Measurements from ENCODE around the gene SPATA20. TPM values are rescaled to one million over a fixed set of nuclear protein-coding genes. Genes with fewer than 3 reads are reported as not detected.

The SPATA20 gene
- total and polyA plus RNA-seq, 2 donors (not counting 3 experiments of a cell fraction or from before 2014, with no cell fraction given), result 42.3 to 51.5 TPM

- no peak for FAIRE-seq
- dilution Hi-C loops (cut with MboI; ENCODE audit: extremely low pct_ligation_motif_present, low sequenced_read_pairs), result no loop called here
These were observed 47.3 kb downstream of the SPATA20 start for GRCh38 chr17:50594128-50594823.

More at GRCh38 chr17:50594128-50594823, 47.3 kb downstream of the SPATA20 start:
- Histone ChIP-seq H2AFZ (ENCODE audit: low read depth, low read length) (no peak overlapping the region), H3K4me3 (replicated peaks in 1 of 3; ENCODE audit: insufficient read depth in 1 of 3, low read depth in 1 of 3, low read length in 3 of 3) (no peak overlapping the region), H3K4me1 (ENCODE audit: control insufficient read depth, extremely low read depth, insufficient read depth, low read length) (no peaks in the 10 kb centered on the region), H3K9ac (replicated peaks; ENCODE audit: extremely low read depth, insufficient read depth, low read length) (no peak overlapping the region), H3K79me2 (ENCODE audit: control insufficient read depth, insufficient read depth, low read length) (no peaks in the 10 kb centered on the region), H3K4me2 (ENCODE audit: insufficient read depth, low read length) (no peak overlapping the region), H4K20me1 (replicated peaks; ENCODE audit: control insufficient read depth, extremely low read depth, insufficient read depth, low read length) (no peaks in the 10 kb centered on the region), H3K9me1 (replicated peaks; ENCODE audit: control insufficient read depth, extremely low read depth, insufficient read depth, low read length) (no peaks in the 10 kb centered on the region), H3K27me3 (ENCODE audit: control insufficient read depth in 2 of 2, insufficient read depth in 2 of 2, low read length in 2 of 2) (no peaks in the 10 kb centered on the region), H3K9me3 (replicated peaks; ENCODE audit: control insufficient read depth, insufficient read depth, low read length) (no peaks in the 10 kb centered on the region), H3K36me3 (ENCODE audit: control insufficient read depth in 2 of 2, extremely low read depth in 1 of 2, insufficient read depth in 2 of 2, low read length in 2 of 2) (no peaks in the 10 kb centered on the region), H3K27ac (ENCODE audit: insufficient read depth, low read depth, low read length) (no peak overlapping the region)
- BruUV-seq (replicated peaks), result no TSS peak
- intact Hi-C loops (cut with micrococcal nuclease), result no loop called here
- TF ChIP-seq FOS (IDR thresholded peaks at IDR 0.05; ENCODE audit: borderline replicate concordance, insufficient read depth, low read length) (no peak), GATA2 (IDR thresholded peaks at IDR 0.05; ENCODE audit: insufficient read depth, insufficient read length, low read depth, low read length) (no peak), MYC (IDR thresholded peaks at IDR 0.05; ENCODE audit: low read depth, low read length) (no peak), JUN (IDR thresholded peaks at IDR 0.05; ENCODE audit: borderline replicate concordance, insufficient read depth, insufficient read length, low read depth) (no peak), MAX (IDR thresholded peaks at IDR 0.05; ENCODE audit: insufficient read depth, insufficient read length) (no peak), POLR2AphosphoS5 (IDR thresholded peaks at IDR 0.05; ENCODE audit: insufficient read depth, low read depth, low read length) (no peak), POLR2A (IDR thresholded peaks at IDR 0.05; ENCODE audit: low read depth, low read length) (no peak), EZH2 (IDR thresholded peaks at IDR 0.05; ENCODE audit: borderline replicate concordance, low read depth, low read length, severe bottlenecking) (no peak)
- TF ChIP-seq, protein P1, sequence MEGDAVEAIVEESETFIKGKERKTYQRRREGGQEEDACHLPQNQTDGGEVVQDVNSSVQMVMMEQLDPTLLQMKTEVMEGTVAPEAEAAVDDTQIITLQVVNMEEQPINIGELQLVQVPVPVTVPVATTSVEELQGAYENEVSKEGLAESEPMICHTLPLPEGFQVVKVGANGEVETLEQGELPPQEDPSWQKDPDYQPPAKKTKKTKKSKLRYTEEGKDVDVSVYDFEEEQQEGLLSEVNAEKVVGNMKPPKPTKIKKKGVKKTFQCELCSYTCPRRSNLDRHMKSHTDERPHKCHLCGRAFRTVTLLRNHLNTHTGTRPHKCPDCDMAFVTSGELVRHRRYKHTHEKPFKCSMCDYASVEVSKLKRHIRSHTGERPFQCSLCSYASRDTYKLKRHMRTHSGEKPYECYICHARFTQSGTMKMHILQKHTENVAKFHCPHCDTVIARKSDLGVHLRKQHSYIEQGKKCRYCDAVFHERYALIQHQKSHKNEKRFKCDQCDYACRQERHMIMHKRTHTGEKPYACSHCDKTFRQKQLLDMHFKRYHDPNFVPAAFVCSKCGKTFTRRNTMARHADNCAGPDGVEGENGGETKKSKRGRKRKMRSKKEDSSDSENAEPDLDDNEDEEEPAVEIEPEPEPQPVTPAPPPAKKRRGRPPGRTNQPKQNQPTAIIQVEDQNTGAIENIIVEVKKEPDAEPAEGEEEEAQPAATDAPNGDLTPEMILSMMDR (IDR thresholded peaks at IDR 0.05; ENCODE audit: extremely low read depth in 1 of 2, insufficient read depth in 1 of 2, low read depth in 1 of 2, low read length in 2 of 2), result no peak
- ChIA-PET CTCF (interaction anchor here (1.0 to 1.5 kb wide), 2 partner anchors 8 to 31 kb away, joined by 4 read pairs; no protein-coding TSS in a partner anchor), POLR2A (no interaction called here)
- DNase-seq (ENCODE audit: low read depth, low spot score), result no peak

All from endothelial cell of umbilical vein (primary cell).